ENCODE data around the gene WDR18.

GRCh38 chr19:1007399-1008251 lies 23.5 kb downstream of the WDR18 start:
- TF ChIP-seq CTCF (conservative IDR thresholded peaks at IDR 0.05 in 1 of 2, IDR thresholded peaks at IDR 0.05 in 1 of 2; ENCODE audit: low read depth in 1 of 2, low read length in 2 of 2) (no peak), EZH2 (IDR thresholded peaks at IDR 0.05; ENCODE audit: low read length, missing control alignments) (no peak)

Data from fibroblast of lung (primary cell).